HG03175 (cell line): ENCODE data around the gene ATG101.

Experiments
- ATAC-seq: cut with Tn5 transposase; IDR thresholded peaks from one replicate; pipeline ENCODE4 v1.9.1; 2021; ENCODE audit warnings: mild to moderate bottlenecking, moderate library complexity; ENCODE audit not compliant: unreplicated experiment

ATG101 gene

GRCh38 chr12:52079576-52080402, 10.0 kb downstream of the ATG101 start, which contains the start of gene SMIM41:
Gene SMIM41, plus strand, starts transcription at chr12:52079704. Its CDS starts 76 bp downstream, at chr12:52079780.
- ATAC-seq = no peak

GRCh38 chr12:52080403-52081251, 10.8 kb downstream of the ATG101 start:
- no peak for ATAC-seq

GRCh38 chr12:52081263-52081733, 11.5 kb downstream of the ATG101 start:
- ATAC-seq = peak; percentile 79

- ATAC-seq = no peak
These were observed 12.4 kb downstream of the ATG101 start for GRCh38 chr12:52082026-52082668.

- ATAC-seq = no peak
These were observed 12.8 kb downstream of the ATG101 start for GRCh38 chr12:52082669-52082987.

- no peak for ATAC-seq
These were observed 13.3 kb downstream of the ATG101 start for GRCh38 chr12:52082988-52083637.

- no peak for ATAC-seq
These were observed 13.8 kb downstream of the ATG101 start for GRCh38 chr12:52083638-52083996.

- no peak for ATAC-seq
These were observed 14.9 kb downstream of the ATG101 start for GRCh38 chr12:52084491-52085231.

GRCh38 chr12:52085682-52086180, 16.0 kb downstream of the ATG101 start:
- ATAC-seq = no peak

GRCh38 chr12:52086366-52086765, 16.6 kb downstream of the ATG101 start:
- no peak for ATAC-seq

GRCh38 chr12:52086944-52087835, 17.4 kb downstream of the ATG101 start:
- ATAC-seq = no peak

GRCh38 chr12:52087961-52088820, 18.4 kb downstream of the ATG101 start:
- peak; percentile 72 for ATAC-seq

- no peak for ATAC-seq
These were observed 19.7 kb downstream of the ATG101 start for GRCh38 chr12:52089491-52089890.

GRCh38 chr12:52090291-52090690, 20.5 kb downstream of the ATG101 start:
- ATAC-seq = no peak

GRCh38 chr12:52091061-52091460, 21.3 kb downstream of the ATG101 start:
- ATAC-seq = no peak

- no peak for ATAC-seq
These were observed 22.1 kb downstream of the ATG101 start for GRCh38 chr12:52091869-52092268.

- no peak for ATAC-seq
These were observed 23.6 kb downstream of the ATG101 start for GRCh38 chr12:52093346-52093745.
